Measurements from ENCODE around the gene LIPI.

- TF ChIP-seq ATF2 (CRISPR knock-in tag; IDR thresholded peaks at IDR 0.05) (no peak), CTCF (CRISPR knock-in tag; IDR thresholded peaks at IDR 0.05) (no peak)
Observed at GRCh38 chr21:14084068-14084501, 126.7 kb downstream of the LIPI start.

Measured in HepG2 (cell line).